GM18909 (cell line): ENCODE measurements around the gene MAP1LC3B2.
A peak's percentile ranks its signal among the peaks of the same experiment; 100 is the strongest.

Experiments used
- ATAC-seq: cut with Tn5 transposase; IDR thresholded peaks from one replicate; pipeline ENCODE4 v1.9.1; 2021; ENCODE audit warnings: mild to moderate bottlenecking; ENCODE audit not compliant: unreplicated experiment, poor library complexity

The MAP1LC3B2 gene

DNA sequence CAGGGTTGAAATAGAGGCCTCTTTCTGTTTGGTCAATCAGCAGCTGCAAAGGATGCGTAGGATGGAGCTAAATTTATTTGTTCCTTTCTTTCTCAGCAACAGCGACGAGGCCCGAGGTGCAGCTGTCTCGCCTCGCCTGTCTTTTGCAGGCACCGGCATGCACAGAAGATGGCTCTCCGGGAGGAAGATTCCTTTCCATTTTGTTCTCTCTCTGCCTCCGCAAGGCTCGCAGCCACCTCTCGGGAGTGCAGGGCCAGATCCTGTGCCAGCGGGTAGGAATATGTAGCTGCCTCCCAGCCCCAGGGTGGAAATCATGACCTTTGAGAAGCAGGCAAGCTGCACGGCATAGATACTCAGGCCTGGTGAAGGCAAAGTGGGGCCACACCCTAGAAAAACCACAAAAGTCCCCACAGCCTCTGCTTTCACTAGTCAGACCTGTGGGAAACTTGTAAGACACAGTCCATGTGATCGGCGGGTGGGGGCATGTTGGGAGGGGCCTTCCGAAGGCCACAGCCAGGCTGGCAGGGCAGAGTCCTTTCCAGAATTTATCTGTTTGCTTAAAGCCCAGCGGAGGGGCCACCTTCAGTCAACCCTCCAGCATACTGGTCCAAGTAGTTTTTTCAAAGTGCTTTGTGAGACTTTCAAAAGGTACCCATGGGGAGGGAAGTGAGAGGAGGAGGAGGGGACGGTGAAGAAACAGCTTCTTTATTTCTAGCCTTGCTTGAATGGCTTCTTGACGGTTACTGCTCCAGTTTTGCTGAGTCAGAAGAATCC is at the start of gene MAP1LC3B2:
TSS of gene MAP1LC3B2 (plus strand) at position 220 of the 774 bp plus-strand sequence. CDS start 16,562 bp downstream, outside the sequence.
- peak; percentile 83 for ATAC-seq

DNA sequence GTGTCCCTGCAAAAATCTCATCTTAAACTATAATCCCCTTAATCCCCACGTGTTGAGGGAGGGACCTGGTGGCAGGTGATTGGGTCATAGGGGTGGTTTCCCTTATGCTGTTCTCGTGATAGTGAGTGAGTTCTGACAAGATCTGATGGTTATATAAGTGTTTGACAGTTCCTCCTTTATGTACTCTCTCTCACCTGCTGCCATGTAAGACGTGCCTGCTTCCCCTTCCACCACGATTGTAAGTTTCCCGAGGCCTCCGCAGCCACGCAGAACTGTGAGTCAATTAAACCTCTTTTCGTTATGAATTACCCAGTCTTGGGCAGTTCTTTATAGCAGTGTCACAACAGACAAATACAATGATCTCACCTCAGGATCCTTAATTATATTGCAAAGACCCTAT is 45.2 kb upstream of the MAP1LC3B2 start:
- ATAC-seq = no peak

DNA sequence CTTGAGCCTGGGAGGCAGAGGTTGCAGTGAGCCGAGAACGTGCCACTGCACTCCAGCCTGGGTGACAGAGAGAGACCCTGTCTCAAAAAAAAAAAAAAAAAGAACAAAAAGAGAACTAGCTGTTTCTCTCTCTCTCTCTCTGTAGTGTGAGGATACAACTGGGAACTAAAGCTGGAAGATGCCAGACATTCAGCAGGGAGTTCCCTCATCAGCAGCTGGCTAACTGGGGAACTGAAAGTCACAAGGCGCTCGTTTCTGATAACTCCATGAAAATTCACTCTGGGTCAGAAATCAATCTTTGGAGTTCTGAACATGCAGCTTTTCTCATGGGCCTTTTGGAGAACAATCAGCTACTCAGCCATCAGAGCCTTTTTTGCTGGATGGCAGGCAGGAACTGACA is 43.5 kb upstream of the MAP1LC3B2 start:
- no peak for ATAC-seq

DNA sequence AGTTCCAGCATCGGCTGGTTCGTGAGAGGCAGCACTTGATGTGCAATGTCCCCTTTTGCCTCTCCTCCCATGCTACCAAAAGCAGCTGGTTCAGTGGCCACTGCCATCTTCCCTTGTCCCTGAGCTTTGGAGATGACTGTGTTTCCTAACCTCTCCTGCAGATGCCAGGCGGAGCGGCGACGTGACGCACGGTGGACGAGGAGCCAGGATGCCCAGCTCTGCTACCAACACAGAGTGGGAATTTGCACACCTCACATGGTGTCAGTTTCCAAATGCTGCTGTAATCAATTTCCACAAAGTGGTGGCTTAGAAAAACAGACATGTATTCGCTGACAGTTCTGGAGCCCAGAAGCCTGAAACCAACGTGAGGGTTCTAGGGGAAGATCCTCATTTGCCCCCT is 42.5 kb upstream of the MAP1LC3B2 start:
- ATAC-seq = no peak

DNA sequence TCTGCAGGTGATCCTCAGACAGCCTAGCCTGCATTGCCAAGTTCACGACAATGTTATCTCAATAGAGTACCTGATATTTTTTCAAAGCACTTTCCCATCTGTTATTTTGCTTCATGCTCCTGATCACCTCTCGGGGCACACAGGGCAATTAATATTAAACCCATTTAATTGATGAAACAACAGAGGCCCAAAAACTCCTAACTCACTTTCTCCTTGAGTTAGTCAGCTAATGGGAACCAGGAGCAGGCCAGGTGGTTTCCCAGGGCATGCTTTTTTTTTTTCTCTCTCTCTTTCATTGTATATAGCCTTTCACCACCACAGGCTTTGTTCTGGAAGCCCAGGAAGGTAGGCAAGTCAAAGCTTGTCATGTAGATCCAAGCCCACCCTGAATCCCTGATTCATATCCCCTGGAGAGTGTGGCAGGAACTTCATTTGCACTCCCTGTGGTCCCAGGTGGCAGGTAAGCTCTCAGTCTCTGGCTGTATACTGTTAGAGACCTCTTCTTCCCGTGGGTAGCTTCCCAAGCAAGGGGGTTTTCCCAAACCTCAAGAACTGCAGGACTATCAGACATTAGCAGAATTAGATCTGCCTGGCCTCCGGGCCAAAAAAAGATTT is 41.6 kb upstream of the MAP1LC3B2 start:
- no peak for ATAC-seq

DNA sequence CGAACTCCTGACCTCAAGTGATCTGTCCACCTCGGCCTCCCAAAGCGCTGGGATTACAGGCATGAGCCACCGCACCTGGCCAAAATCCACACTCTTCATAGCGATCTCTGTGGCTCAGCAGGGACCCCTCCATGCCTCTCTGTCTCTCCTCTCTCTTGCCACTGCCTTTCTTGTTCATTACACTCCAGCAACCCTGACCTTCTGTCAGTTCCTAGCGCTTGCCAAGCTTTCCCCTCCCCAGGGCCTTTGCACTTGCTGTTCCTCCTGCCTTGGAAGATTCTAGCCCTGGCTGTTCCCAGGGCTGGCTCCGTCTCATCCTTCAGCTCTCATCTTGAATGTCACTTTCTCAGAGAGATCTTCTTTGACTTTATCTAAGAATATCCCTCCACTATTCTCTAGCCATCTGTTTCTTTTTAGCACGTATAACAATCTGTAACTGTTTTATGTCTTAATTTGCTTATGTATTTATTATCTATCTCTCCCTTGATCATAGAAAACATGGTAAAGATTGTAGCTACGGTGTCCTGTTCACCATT is 38.9 kb upstream of the MAP1LC3B2 start:
- no peak for ATAC-seq

DNA sequence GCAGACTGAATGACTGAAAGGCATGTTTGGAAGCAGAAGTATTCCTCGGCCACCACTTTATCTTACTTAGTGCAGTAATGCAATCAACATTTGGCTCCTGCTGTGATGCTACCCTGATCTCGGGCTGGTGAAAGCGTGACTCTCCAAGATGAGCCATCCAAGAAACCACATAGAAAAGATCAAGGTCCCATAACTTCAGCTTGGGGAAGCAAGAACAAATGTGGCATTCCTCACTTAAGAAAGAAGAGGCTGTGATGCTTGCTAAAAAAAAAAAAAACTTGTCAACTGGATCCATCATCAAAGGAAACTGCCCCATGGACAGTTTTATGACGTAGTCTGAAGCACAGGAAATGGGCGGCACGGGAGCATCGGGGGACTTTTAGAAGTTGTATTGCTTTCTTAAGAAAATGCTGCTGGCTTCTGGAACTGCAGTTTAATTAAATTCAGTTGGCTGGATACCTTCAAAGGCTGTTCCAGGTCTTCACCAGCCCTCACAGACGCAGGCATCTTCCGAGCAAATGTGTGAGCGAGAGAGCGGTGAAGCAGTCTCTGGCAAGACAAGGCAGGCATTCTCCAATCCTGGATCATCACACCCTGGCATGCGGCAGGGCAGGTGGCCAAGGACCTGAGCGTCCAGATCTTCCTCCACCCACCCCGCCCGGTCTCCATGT is 38.2 kb upstream of the MAP1LC3B2 start:
- ATAC-seq = no peak

DNA sequence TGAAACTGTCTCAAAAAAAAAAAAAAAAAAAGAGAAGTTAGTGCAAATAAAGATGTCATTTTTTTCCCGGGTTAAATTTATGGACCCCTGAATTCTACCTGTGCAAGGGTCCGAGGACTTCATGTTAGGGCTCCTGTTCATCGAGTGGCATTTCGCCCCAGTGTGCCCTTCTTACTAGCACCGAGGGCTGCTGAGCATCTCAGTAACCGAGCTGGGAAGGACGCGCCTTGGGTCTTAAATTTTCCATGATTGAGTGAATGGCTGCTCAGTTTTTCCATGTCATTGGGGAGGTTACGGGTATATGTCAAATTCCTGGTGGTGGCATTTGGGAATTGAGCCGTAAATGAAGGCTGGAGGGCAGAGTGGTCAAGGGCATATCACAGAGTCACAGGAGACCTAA is 34.9 kb upstream of the MAP1LC3B2 start:
- no peak for ATAC-seq

DNA sequence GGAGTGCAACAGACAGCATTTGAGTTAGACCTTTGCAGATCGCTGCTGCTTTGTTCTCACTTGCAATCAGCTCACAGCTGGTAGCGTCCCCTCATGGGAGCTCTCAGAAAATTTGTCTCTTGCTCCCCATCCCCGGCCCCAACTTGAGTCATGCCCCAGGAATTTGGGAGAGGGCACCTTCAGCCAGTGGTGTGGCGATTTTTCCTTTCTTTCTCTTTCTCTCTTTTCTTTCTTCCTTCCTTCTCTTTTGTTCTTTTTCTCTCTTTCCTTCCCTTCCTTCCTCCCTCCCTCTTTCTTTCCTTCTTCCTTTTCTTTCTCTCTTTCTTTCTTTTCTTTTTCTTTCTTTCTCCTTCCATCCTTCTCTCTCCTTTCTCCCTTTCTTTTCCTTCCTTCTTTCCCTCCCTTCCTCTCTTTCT is 34.2 kb upstream of the MAP1LC3B2 start:
- no peak for ATAC-seq

DNA sequence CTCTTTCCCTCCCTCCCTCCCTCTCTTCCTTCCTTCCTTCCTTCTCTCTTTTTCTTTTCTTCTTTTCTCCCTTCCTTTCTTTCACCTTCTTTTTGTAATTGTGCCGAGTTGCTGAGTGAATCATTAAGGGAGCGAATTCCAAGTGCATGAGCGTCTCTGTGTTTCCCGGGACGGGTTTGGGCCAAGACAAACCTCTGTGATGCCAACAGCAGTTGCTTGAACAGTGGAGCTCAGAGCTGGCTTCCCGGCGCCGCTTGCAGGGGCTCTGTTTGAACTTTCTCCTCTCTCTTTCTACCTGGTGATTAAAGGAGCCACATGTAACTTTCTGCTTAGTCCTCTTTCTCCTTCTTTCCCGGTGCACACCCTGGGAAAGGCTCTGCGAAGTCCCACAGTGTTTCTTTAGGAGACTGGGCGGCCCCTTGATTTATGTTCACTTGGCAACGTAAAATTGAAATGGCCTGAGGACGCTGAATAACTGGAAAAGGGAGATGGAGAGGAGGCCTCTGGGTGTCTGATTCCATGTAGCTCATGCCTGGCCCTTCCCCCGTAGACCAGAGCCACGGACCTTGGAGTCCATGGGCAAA is 33.7 kb upstream of the MAP1LC3B2 start:
- ATAC-seq = no peak

DNA sequence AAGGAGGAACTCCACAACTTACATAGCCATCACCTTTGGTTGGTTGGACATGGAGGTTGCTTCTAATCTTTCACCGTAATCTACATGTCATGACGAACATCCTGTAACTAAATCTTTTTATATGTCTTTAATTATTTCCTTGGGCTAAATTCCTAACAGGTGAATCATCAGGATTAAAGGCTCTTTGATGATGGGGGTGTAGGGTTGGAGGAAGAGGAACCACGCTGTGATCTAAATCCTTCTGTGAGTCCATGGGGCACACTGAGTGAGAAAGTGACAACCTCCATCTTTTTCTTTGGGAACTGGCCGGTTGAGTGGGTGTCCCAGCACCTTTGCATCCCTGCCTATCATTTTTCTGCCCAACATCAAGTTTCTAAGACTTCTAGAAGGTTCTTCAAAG is 31.1 kb upstream of the MAP1LC3B2 start:
- no peak for ATAC-seq

DNA sequence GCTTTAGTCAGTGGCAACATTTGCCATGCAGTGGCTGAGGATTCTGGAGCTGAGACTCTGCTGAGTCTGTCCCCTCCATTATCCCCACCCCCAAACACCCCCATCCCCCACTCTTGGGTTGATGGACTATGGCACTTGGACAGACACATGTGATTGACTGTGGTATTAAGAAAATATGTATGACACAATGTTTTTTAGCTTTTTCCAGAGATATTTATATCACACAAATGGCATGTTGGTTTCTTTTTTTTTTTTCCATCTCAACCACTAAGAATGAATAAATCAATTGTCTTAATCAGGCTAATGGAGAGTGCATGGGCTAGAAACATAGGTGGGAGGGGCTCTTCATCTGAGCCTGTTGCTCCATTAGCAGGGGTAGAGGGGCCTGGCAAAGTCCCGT is 30.7 kb upstream of the MAP1LC3B2 start:
- no peak for ATAC-seq

DNA sequence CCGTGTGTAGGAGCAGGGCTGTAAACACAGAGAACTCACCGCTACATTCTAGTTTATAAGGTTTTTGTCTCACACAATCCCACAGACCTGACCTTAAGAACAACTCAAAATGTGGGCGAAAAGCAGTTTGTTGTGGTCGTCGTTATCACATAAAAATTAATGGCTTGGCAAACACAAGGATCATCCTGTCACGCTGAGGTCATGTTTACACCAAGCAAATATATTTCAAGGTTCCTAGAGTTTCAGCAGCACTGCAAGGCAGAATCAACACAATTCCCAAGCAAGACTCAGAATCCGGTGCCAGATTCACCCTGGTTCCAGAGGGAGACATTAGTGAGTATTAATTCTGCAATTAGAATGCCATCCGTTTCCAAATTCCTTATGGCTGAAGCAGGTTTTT is 30.1 kb upstream of the MAP1LC3B2 start:
- no peak for ATAC-seq

DNA sequence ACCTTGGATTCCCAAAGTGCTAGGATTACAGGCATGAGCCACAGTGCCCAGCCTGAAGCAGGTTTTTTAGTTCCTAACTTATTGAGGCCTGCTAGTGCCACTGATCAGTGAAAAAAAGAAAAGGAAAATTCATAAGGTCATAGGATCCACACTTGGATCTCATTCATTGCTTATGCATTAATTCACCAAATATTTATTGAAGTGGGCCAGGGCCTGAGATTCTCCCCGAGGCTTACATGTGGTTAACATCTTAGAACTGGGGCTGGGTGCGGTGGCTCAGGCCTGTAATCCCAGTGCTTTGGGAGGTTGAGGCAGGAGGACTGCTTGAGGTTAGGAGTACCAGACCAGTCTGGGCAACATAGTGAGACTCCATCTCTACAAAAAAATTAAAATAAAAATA is 29.5 kb upstream of the MAP1LC3B2 start:
- no peak for ATAC-seq

DNA sequence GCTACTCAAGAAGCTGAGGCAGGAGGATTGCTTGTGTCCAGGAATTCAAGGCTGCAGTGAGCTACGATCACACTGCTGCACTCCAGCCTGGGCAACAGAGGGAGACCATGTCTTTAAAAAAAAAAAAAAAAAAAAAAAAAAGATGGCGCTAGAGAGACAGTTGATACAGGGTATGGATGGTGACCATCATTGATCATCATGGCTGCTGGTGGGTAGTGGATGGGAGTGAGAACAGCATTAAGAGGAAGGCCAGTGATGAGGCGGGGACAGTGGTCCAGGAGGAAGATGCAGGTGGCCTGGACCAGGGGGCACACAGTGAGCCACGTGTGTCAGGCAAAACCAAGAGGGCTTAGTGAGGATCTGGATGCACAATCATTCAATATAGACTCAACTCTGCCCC is 26.8 kb upstream of the MAP1LC3B2 start:
- no peak for ATAC-seq

DNA sequence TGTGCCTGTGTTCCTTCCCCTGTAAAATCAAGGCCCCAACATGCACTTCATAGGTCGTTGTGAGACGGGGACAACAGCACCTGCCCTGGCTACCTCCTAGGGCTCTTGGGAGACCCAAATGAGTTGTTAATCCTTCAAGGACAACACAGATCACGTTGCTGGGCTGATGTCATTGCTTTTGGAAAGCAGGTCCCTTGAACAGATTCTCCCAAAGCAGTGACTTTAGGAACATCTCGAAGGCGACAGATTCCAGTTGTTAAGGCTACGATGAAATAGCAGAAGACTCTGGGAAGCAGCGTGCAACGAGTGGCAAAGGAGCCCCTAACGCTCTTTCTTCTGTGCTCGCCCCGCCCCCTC is 26.2 kb upstream of the MAP1LC3B2 start:
- ATAC-seq = no peak

DNA sequence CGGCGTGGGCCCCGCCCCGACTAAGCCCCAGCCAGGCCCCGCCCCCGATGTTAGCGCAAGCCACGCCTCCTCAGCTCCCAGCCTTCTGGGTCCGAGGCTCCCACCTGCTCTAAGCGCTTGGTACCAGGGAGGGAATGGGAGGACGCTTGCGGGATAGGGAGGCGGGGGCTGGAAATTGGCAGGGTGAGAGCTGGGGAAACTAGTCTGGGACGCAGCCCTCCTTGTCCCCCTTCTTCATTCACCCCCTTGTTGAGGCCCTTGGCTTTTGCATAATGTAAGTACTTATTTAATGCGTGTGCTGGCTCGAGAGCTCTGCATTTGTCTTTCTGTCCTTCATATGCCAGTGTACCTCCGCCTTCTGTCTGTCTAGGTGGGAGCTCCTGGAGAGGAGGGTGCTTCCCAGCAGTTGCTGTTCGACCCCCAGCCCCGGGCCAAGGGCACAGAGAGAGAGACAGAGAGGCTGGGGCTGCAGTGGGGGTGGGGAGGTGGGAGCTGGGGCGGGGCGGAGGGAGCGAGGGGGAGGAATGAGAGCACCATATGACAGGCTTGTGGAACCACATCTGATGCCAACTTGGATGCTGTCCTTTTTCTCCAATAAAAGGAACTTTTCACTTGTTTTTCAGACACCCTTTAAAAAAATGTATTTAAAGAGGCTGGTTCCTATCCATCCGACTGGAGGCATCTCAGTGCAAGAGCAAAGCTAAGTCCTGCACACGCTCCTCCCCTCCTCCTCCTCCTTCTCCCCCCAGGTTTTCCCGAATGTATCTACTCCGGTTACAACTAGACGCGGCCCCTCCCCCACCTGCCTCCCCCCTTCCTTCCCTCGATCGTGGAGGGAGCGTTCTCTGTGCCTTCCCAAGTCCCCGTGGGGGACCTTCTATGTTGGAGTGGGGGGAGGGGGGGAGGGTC is 25.6 kb upstream of the MAP1LC3B2 start:
- ATAC-seq = peak; percentile 64

DNA sequence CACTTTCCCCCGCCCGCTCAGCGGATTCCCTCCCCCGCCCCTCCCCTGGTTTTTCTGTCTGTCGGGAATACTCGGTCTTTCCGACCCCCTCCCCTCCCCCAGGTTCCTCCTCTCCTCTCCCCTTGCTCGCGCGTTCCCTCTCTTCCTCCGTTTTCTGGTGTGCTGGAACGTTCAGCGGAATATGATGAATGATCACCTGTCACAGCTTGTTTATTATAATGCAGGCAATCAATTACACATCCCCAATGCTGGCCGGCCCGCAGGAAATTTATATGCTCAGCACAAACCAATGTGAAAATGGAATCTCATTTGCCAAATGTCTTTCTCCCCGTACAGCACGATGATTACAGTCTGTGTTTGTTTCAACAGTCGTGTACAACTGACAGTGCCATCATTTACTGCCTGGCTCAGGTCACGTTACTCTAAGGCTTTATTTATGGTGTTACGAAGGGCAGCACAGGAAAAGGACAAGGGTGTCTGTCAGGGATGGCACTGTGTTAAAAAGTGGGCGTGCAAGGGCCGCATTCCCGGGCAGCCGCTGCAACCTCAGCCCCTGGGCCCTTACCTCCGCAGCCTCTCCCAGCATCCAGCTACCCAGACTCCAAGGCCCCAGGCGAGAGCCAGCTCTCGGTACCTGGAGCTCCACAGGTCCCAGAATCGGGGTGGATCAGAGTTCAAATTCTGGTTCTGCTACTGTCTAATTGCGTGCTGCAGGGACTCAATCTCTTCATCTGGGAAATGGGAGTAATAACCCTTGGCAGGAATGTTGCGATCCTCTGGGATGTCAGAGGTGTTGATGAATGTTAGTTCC is 24.7 kb upstream of the MAP1LC3B2 start:
- ATAC-seq = no peak

DNA sequence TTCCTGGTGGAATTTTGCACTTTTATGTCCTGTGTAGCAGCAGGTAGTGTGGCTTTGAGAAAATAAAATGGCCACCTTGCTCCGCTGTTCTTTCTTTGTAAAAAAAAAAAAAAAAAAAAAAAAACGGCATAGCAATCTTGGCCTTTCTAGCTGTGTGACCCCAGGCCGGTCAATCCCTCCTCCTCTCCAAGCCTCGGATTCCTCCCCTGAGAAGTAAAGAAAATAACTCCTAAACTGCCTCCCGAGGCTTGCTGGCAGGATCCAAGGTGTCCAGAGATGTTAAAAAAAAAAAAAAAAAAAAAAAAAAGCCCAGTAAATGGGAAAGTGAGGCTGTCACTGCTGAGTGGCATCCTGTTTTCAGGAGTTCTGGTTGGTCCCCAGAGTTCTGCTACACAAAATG is 23.9 kb upstream of the MAP1LC3B2 start:
- ATAC-seq = no peak
